IPS-20b (cell line): ENCODE measurements around the gene WFDC1.

Experiments used
- H3K27ac ChIP-seq: one replicate; pipeline ENCODE4 v1.5.1; 2013; ENCODE audit warnings: low read length
- H3K27me3 ChIP-seq: 2 replicates; pipeline ENCODE4 v1.6.1; 2013; ENCODE audit warnings: mild to moderate bottlenecking, low read length, inconsistent platforms; ENCODE audit not compliant: insufficient read depth
- H3K36me3 ChIP-seq: 2 replicates; pipeline ENCODE4 v1.6.1; 2013; ENCODE audit warnings: low read depth, mild to moderate bottlenecking, inconsistent platforms, low read length, moderate library complexity; ENCODE audit not compliant: insufficient read depth
- H3K4me1 ChIP-seq: 2 replicates; pipeline ENCODE4 v1.6.1; 2013; ENCODE audit warnings: mild to moderate bottlenecking, control low read depth, inconsistent platforms, low read length, moderate library complexity; ENCODE audit not compliant: insufficient read depth
- H3K4me3 ChIP-seq: 2 replicates; pipeline ENCODE4 v1.5.1; 2013; ENCODE audit warnings: mild to moderate bottlenecking, low read length, inconsistent platforms
- H3K9ac ChIP-seq: 2 replicates; pipeline ENCODE4 v1.6.1; 2013; ENCODE audit warnings: low read depth, mild to moderate bottlenecking, inconsistent platforms, low read length, moderate library complexity
- H3K9me3 ChIP-seq: 2 replicates; pipeline ENCODE4 v1.6.1; 2013; ENCODE audit warnings: mild to moderate bottlenecking, low read depth, low read length, inconsistent platforms; ENCODE audit not compliant: insufficient read depth

The WFDC1 gene

GRCh38 chr16:84349862-84350684 lies 55.4 kb downstream of the WFDC1 start:
- H3K27ac ChIP-seq: no peak overlapping the region
- no peaks in the 10 kb centered on the region for H3K27me3 ChIP-seq
- no peak overlapping the region for H3K4me3 ChIP-seq
- no peaks in the 10 kb centered on the region for H3K9me3 ChIP-seq
- no peak overlapping the region for H3K9ac ChIP-seq
- no peaks in the 10 kb centered on the region for H3K36me3 ChIP-seq
- H3K4me1 ChIP-seq: no peaks in the 10 kb centered on the region

- Histone ChIP-seq H3K9ac (no peak overlapping the region), H3K27me3 (no peaks in the 10 kb centered on the region), H3K4me1 (no peaks in the 10 kb centered on the region), H3K9me3 (no peaks in the 10 kb centered on the region), H3K27ac (no peak overlapping the region), H3K36me3 (no peaks in the 10 kb centered on the region), H3K4me3 (no peak overlapping the region)
Observed at GRCh38 chr16:84350685-84351400, 56.2 kb downstream of the WFDC1 start.

- no peaks in the 10 kb centered on the region for H3K9me3 ChIP-seq
- H3K27me3 ChIP-seq: no peaks in the 10 kb centered on the region
- H3K27ac ChIP-seq: no peak overlapping the region
- H3K4me3 ChIP-seq: no peak overlapping the region
- no peaks in the 10 kb centered on the region for H3K4me1 ChIP-seq
- H3K9ac ChIP-seq: no peak overlapping the region
- H3K36me3 ChIP-seq: no peaks in the 10 kb centered on the region
Observed at GRCh38 chr16:84351630-84352029, 57.0 kb downstream of the WFDC1 start.

- no peaks in the 10 kb centered on the region for H3K9me3 ChIP-seq
- no peaks in the 10 kb centered on the region for H3K36me3 ChIP-seq
- H3K9ac ChIP-seq: no peak overlapping the region
- no peaks in the 10 kb centered on the region for H3K4me1 ChIP-seq
- H3K4me3 ChIP-seq: no peak overlapping the region
- no peak overlapping the region for H3K27ac ChIP-seq
- H3K27me3 ChIP-seq: no peaks in the 10 kb centered on the region
Observed at GRCh38 chr16:84354306-84354705, 59.6 kb downstream of the WFDC1 start.

GRCh38 chr16:84355149-84355548 lies 60.5 kb downstream of the WFDC1 start:
- Histone ChIP-seq H3K27ac (no peak overlapping the region), H3K4me1 (no peaks in the 10 kb centered on the region), H3K4me3 (no peak overlapping the region), H3K36me3 (no peaks in the 10 kb centered on the region), H3K27me3 (no peaks in the 10 kb centered on the region), H3K9ac (no peak overlapping the region), H3K9me3 (no peaks in the 10 kb centered on the region)

GRCh38 chr16:84356176-84356575 lies 61.5 kb downstream of the WFDC1 start:
- Histone ChIP-seq H3K36me3 (no peaks in the 10 kb centered on the region), H3K9ac (no peak overlapping the region), H3K4me3 (no peak overlapping the region), H3K27me3 (no peaks in the 10 kb centered on the region), H3K27ac (no peak overlapping the region), H3K9me3 (no peaks in the 10 kb centered on the region), H3K4me1 (no peaks in the 10 kb centered on the region)

- Histone ChIP-seq H3K27ac (no peak overlapping the region), H3K27me3 (no peaks in the 10 kb centered on the region), H3K4me3 (no peak overlapping the region), H3K4me1 (no peaks in the 10 kb centered on the region), H3K9ac (no peak overlapping the region), H3K9me3 (no peaks in the 10 kb centered on the region), H3K36me3 (no peaks in the 10 kb centered on the region)
Observed at GRCh38 chr16:84356591-84357116, 62.0 kb downstream of the WFDC1 start.

- no peaks in the 10 kb centered on the region for H3K27me3 ChIP-seq
- no peaks in the 10 kb centered on the region for H3K9me3 ChIP-seq
- no peak overlapping the region for H3K4me3 ChIP-seq
- H3K9ac ChIP-seq: no peak overlapping the region
- H3K36me3 ChIP-seq: no peaks in the 10 kb centered on the region
- H3K4me1 ChIP-seq: peaks cover 2% of the 10 kb centered on the region; the same call in 1 of the 2 replicates
- H3K27ac ChIP-seq: no peak overlapping the region
Observed at GRCh38 chr16:84357191-84357651, 62.5 kb downstream of the WFDC1 start.

GRCh38 chr16:84358601-84359295 lies 64.1 kb downstream of the WFDC1 start:
- H3K27ac ChIP-seq: no peak overlapping the region
- no peaks in the 10 kb centered on the region for H3K9me3 ChIP-seq
- H3K4me3 ChIP-seq: no peak overlapping the region
- no peaks in the 10 kb centered on the region for H3K27me3 ChIP-seq
- H3K9ac ChIP-seq: no peak overlapping the region
- peaks cover 3% of the 10 kb centered on the region; the same call in 1 of the 2 replicates for H3K4me1 ChIP-seq
- H3K36me3 ChIP-seq: no peaks in the 10 kb centered on the region

GRCh38 chr16:84359326-84359725 lies 64.6 kb downstream of the WFDC1 start:
- H3K9me3 ChIP-seq: no peaks in the 10 kb centered on the region
- H3K36me3 ChIP-seq: no peaks in the 10 kb centered on the region
- H3K4me3 ChIP-seq: no peak overlapping the region
- H3K27me3 ChIP-seq: no peaks in the 10 kb centered on the region
- peaks cover 3% of the 10 kb centered on the region; the same call in 1 of the 2 replicates for H3K4me1 ChIP-seq
- H3K27ac ChIP-seq: no peak overlapping the region
- H3K9ac ChIP-seq: no peak overlapping the region

GRCh38 chr16:84360170-84360569 lies 65.5 kb downstream of the WFDC1 start:
- no peak overlapping the region for H3K4me3 ChIP-seq
- H3K27ac ChIP-seq: no peak overlapping the region
- peaks cover 3% of the 10 kb centered on the region; the same call in 1 of the 2 replicates for H3K4me1 ChIP-seq
- H3K27me3 ChIP-seq: no peaks in the 10 kb centered on the region
- H3K9me3 ChIP-seq: no peaks in the 10 kb centered on the region
- no peaks in the 10 kb centered on the region for H3K36me3 ChIP-seq
- H3K9ac ChIP-seq: no peak overlapping the region
